GM18499 (cell line): ENCODE data around the gene PPP2R3B.
"Not testable (repeated sequence)": the region's sequence is repeated elsewhere in the genome, so short reads cannot be mapped to it uniquely, and the experiment has no call there.

Experiments used
- ATAC-seq: cut with Tn5 transposase; IDR thresholded peaks from one replicate; pipeline ENCODE4 v1.9.1; 2021; ENCODE audit warnings: moderate number of reproducible peaks; ENCODE audit not compliant: insufficient read depth, unreplicated experiment

Gene PPP2R3B

DNA sequence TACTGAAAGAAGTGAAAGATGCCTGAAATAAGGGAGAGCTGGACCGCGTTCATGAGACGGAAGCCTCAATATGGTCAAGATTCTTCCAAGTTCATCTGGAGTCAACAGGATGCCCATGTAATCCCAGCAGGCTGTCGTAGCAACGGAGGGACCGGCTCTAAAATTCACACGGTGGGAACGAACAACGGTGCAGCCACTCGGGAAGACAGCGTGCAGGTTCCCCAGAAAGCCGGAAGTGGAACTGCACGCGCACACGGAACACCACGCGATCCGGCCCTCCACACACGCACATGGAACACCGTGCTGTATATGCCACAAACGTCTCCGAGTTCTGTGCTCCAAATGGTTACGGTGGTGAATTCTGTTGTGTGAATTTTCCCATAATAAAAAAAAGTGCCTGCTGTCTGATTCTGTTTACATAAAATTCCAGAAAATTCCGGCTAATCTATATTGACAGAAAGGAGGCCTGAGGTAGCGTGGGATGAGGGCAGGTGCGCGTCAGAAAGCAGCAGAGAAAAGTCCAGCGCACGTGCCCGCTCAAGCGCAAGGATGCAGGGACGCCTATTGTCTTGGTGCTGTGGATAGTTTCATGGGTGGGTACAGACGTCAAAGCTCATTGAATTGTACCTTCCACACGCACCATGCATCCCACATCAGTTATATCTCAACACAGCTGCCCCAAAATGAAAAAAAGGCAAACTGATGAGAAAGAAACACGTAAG, 31.2 kb downstream of the PPP2R3B start:
- no peak for ATAC-seq

DNA sequence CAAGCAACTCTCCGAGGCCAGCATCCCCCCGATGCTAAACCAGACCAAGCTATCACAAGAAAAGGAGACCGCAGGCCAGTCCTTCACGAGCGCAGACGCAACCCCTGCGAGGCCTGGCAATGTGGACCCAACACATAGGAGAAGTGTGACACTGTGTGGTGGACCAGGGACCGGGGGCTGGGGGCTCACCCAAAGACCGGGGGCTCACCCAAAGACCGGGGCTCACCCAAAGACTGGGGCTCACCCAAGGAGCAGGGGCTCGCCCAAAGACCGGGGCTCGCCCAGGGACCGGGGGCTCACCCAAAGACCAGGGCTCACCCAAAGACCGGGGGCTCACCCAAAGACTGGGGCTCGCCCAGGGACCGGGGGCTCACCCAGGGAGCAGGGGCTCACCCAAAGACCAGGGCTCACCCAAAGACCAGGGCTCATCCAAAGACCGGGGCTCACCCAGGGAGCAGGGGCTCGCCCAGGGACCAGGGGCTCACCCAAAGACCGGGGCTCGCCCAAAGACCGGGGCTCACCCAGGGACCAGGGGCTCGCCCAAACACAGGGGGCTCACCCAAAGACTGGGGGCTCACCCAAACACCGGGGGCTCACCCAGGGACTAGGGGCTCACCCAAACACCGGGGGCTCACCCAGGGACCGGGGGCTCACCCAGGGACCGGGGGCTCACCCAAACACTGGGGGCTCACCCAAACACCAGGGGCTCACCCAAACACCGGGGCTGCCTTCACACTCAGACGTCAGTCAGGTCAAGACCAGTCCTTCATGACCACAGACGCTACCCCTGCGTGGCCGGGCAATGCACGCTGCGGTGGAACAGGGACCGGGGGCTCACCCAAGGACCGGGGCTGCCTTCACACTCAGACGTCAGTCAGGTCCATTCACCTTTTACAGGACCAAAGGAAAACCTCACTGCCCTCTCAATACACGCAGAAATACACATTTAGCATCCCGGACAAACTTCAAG, 32.9 kb downstream of the PPP2R3B start:
- no peak for ATAC-seq

- ATAC-seq, result no peak
Observed at GRCh38 chrX:352582-353314, 34.0 kb downstream of the PPP2R3B start.

DNA sequence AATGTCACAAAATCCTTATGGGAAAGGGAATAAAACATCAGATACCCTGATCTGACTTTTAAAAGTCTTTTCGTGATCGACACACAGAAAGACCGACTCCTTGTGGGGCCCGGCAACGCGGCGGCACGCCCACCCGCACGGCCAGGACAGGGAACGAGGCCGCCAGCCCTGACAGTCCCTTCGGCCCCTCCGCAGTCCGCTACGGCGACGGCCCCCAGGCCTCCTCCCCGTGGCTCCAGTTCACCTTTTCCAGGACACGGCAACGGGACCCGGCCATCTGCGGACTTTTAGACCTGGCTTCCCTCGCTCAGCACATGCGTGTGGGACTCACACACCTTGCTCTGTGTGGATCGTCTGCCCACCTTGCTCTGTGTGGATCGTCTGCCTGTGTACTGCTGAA, 34.5 kb downstream of the PPP2R3B start:
- ATAC-seq, result no peak

- ATAC-seq, result no peak
Observed at GRCh38 chrX:351736-352135, 35.0 kb downstream of the PPP2R3B start.

- not testable (repeated sequence) for ATAC-seq
Observed at GRCh38 chrX:351324-351641, 35.4 kb downstream of the PPP2R3B start.

- ATAC-seq, result no peak
Observed at GRCh38 chrX:350534-351323, 36.0 kb downstream of the PPP2R3B start.

- ATAC-seq, result no peak
Observed at GRCh38 chrX:350148-350533, 36.6 kb downstream of the PPP2R3B start.

- ATAC-seq, result no peak
Observed at GRCh38 chrX:349702-350101, 37.0 kb downstream of the PPP2R3B start.

DNA sequence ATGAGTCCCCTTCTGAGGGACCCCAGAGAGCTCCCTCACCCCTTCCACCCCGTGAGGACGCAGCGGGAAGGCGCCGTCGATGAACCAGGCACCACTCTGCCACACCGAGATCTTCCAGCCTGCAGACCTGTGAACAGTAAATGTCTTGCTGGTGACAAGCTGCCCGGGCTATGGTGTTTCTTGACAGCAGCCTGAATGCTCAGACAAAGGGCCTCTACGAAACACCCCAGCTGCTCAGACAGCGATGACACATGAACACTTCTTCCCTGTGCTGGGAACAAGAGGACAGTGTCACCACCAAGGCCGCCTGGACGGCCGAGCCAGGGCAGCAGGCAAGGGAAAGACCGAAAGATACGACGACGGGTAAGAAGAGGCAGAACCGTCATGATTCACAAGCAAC, 37.5 kb downstream of the PPP2R3B start:
- no peak for ATAC-seq

GRCh38 chrX:348461-349117, 38.1 kb downstream of the PPP2R3B start:
- ATAC-seq, result no peak

- ATAC-seq, result no peak
Observed at GRCh38 chrX:347351-348117, 39.2 kb downstream of the PPP2R3B start.

DNA sequence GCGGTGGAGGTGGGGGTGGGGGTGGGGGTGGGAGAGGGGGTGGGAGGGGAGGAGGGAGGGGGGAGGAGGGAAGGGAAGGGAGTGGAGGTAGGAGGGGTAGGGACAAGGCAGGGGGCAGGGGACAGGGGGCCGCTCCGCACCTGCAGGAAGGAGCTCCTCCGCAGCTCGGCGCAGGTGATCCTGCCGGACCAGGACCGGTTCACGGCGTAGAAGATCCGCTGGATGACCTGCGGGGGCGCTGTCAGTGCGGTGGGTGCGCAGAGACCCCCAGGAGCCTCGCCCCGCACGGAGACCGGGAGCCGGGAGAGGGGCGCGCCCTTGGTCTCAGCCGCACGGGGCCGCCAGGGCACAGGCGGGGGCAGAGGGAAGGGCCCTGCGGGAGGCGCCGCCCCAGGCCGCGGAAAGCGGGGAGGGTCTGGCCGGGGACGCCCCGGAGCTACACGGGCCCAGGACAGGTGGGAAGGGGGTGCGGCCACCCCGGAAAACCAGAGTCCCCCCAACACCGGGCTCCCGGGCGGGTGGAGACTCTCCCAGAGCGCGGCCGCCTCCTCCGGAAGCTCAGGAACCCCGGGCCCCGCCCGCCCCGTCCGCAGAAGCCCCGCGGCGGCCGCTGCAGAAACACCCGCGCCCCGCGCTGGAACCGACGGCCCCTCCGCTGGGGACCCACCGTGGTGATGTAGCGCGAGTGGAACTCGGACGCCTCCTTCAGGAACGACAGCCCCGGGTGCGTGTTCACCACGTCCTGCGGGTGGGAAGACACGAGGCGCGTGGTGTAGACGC, 40.5 kb downstream of the PPP2R3B start:
- no peak for ATAC-seq

GRCh38 chrX:345020-345925, 41.4 kb downstream of the PPP2R3B start:
- ATAC-seq, result no peak

- ATAC-seq, result no peak
Observed at GRCh38 chrX:344371-344901, 42.3 kb downstream of the PPP2R3B start.

DNA sequence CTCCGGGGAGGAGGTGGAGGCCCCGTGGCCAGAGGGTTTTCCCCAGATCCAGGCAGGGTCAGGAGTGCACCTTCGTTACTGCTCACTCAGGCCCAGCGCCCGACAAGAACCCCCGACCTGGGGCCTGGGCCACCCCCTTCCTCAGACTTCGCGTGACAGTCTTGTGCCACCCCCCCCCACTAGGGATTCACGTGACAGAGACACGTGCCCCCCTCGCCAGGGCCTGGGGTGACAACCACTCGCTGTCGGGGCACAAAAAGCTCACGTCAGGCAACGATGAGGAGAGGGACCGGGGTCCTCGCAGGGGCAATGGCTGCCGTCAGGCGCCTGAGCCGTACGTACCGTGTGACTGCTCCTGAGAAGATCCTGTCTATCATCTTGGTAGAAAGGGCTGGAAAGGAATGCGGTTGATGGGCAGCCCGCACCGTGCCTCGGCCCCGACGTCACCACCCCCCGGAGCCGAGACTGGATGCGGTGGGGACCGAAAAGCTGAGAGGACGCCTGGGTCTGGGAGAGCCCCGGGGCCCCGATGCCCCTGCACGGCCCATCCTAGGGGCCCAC, 45.1 kb downstream of the PPP2R3B start:
- no peak for ATAC-seq
